Stomach (tissue), 9 donors: ENCODE results near the gene PRKCE. TPM values are rescaled to one million over a fixed set of nuclear protein-coding genes. Genes with fewer than 3 reads are reported as not detected.

ENCODE experiments used
- DNase-seq, 2 donors: peaks; one replicate each; pipeline versions ENCODE4 v3.0.0 to v3.0.0-alpha.2; 2013 to 2019
- H3K27ac ChIP-seq, 5 donors: fragments of 200-600 bp in 4 of 5; sonication (generic) in 4 of 5; one replicate each; pipeline ENCODE4 v1.5.1; 2013 to 2019; ENCODE audit warnings: mild to moderate bottlenecking in 1 of 5, moderate library complexity in 1 of 5
- H3K27me3 ChIP-seq, 3 donors: fragments of 200-600 bp; sonication (generic); one replicate each; pipeline ENCODE4 v1.5.1; 2017 to 2019; ENCODE audit warnings: mixed run types in 1 of 3
- H3K36me3 ChIP-seq, 4 donors: fragments of 200-600 bp; sonication (generic); 1 replicate in 3 of 4; 2 replicates in 1 of 4; pipeline ENCODE4 v1.5.1; 2016 to 2019
- H3K4me1 ChIP-seq, 4 donors: fragments of 200-600 bp; sonication (generic); one replicate each; pipeline ENCODE4 v1.5.1; 2016 to 2019
- H3K4me3 ChIP-seq, 4 donors: fragments of 200-600 bp; sonication (generic) in 3 of 4; one replicate each; pipeline ENCODE4 v1.5.1; 2016 to 2019; ENCODE audit warnings: mild to moderate bottlenecking in 1 of 4
- H3K9me3 ChIP-seq, 4 donors: fragments of 200-600 bp; sonication (generic); one replicate each; pipeline ENCODE4 v1.5.1; 2016 to 2019
- CTCF ChIP-seq, 7 experiments: fragments of 450-650 bp in 4 of 7; fragments of 200-600 bp in 3 of 7; sonication (generic) in 3 of 7; IDR thresholded peaks; one replicate each; pipeline ENCODE4 v1.5.1; 2016 to 2019; ENCODE audit warnings: antibody characterized with exemption in 7 of 7, control low read depth in 2 of 7, mild to moderate bottlenecking in 1 of 7
- EP300 ChIP-seq: sonication (generic); formaldehyde crosslinking; IDR thresholded peaks from one replicate; pipeline ENCODE4 v1.6.1; 2017; ENCODE audit warnings: antibody characterized with exemption
- POLR2A ChIP-seq, 4 donors: fragments of 450-650 bp; IDR thresholded peaks; one replicate each; pipeline ENCODE4 v1.6.1; 2016; ENCODE audit warnings: antibody characterized with exemption in 4 of 4, control low read depth in 2 of 4, mild to moderate bottlenecking in 1 of 4, moderate library complexity in 1 of 4
- POLR2AphosphoS5 ChIP-seq, 3 donors: sonication (generic); formaldehyde crosslinking; IDR thresholded peaks; one replicate each; pipeline ENCODE4 v1.6.1; 2016; ENCODE audit warnings: antibody characterized with exemption in 3 of 3
- WGBS, 5 donors: extraction: QIAGEN DNeasy Blood & Tissue Kit in 3 of 5; methylation state at CpG; one replicate each; pipeline versions ENCODE4 v1.1.5 to v1.1.7; 2013 to 2018; 5-methylcytosine and 5-hydroxymethylcytosine counted together
- intact Hi-C: fragments of 100-400 bp; cut with DNase I; formaldehyde crosslinking; loops from one replicate; pipeline ENCODE4 v1.15.1; 2023; ENCODE audit warnings: low total_unique reads
- polyA plus RNA-seq, 3 donors: library from polyadenylated mRNA; stranded (reverse); fragments of 200-250 nt; gene quantifications; one replicate each; pipeline ENCODE4 v1.2.3, GENCODE V29; 2013
- total RNA-seq, 5 donors: library from RNA; depleted of rRNA; stranded (reverse); fragments of >200 nt; gene quantifications; one replicate each; pipeline versions ENCODE4 v1.1.0 to v1.2.3, GENCODE V29; 2014 to 2016
- donor health status: healthy with polysubstance abuse.
- donor health status: Bipolar disorder and iron deficiency.
- donor health status: healthy.

The PRKCE gene
- total and polyA plus RNA-seq, 8 donors: 2.0 to 92.0 (median 10.0) TPM

- 25 to 49% (median 31%) methylated on average over 8 of the region's 8 CpGs for WGBS, 5 donors
- Histone ChIP-seq H3K9me3 (no peaks in the 10 kb centered on the region), H3K4me1 (peaks cover 23 to 45% (median 35%) of the 10 kb centered on the region in 4 donors), H3K36me3 (no peaks in the 10 kb centered on the region), H3K27me3 (no peaks in the 10 kb centered on the region), H3K4me3 (no peak overlapping the region), H3K27ac (peak overlapping the region; percentile 40 to 83 (median 66))
- intact Hi-C loops: no loop called here
- TF ChIP-seq POLR2AphosphoS5 (IDR thresholded peaks at IDR 0.05): peak in 2 of 3 donors; percentile 26 to 52
- no peak for TF ChIP-seq CTCF (IDR thresholded peaks at IDR 0.05)
- TF ChIP-seq POLR2A (IDR thresholded peaks at IDR 0.05): no peak
- DNase-seq: peak; percentile 46 to 50
These were observed 24.9 kb upstream of the PRKCE start for GRCh38 chr2:45626387-45627221.

GRCh38 chr2:45627911-45628310 lies 23.6 kb upstream of the PRKCE start:
- Histone ChIP-seq H3K9me3 (no peaks in the 10 kb centered on the region), H3K27me3 (no peaks in the 10 kb centered on the region), H3K27ac (peak overlapping the region in 1 of 5 donors; percentile 78), H3K4me1 (peaks cover 23 to 36% (median 28%) of the 10 kb centered on the region in 4 donors), H3K4me3 (no peak overlapping the region), H3K36me3 (no peaks in the 10 kb centered on the region)
- DNase-seq: no peak
- WGBS, 5 donors: 71 to 87% (median 79%) methylated on average over 1 of the region's 1 CpG
- intact Hi-C loops: no loop called here
- TF ChIP-seq POLR2AphosphoS5 (IDR thresholded peaks at IDR 0.05) (no peak), CTCF (IDR thresholded peaks at IDR 0.05) (no peak), EP300 (no peak), POLR2A (IDR thresholded peaks at IDR 0.05) (no peak)

- no peak overlapping the region for H3K27ac ChIP-seq
- no peaks in the 10 kb centered on the region for H3K9me3 ChIP-seq
- H3K36me3 ChIP-seq: no peaks in the 10 kb centered on the region
- 30 to 72% (median 57%) methylated on average over 1 of the region's 1 CpG for WGBS, 5 donors
- TF ChIP-seq POLR2A (IDR thresholded peaks at IDR 0.05): no peak
- no peak for TF ChIP-seq EP300
- TF ChIP-seq POLR2AphosphoS5 (IDR thresholded peaks at IDR 0.05): no peak
- TF ChIP-seq CTCF (IDR thresholded peaks at IDR 0.05): no peak
- H3K27me3 ChIP-seq: no peaks in the 10 kb centered on the region
- no peak for DNase-seq
- intact Hi-C loops: no loop called here
- H3K4me3 ChIP-seq: no peak overlapping the region
- peaks cover 23 to 28% (median 27%) of the 10 kb centered on the region in 4 donors for H3K4me1 ChIP-seq
These were observed 21.5 kb upstream of the PRKCE start for GRCh38 chr2:45629971-45630370.

- no peak for DNase-seq
- 91 to 95% (median 93%) methylated on average over 3 of the region's 3 CpGs for WGBS, 5 donors
- intact Hi-C loops: no loop called here
- H3K9me3 ChIP-seq: no peaks in the 10 kb centered on the region
- peaks cover 13 to 16% (median 15%) of the 10 kb centered on the region in 4 donors for H3K4me1 ChIP-seq
- no peak overlapping the region for H3K27ac ChIP-seq
- no peaks in the 10 kb centered on the region for H3K27me3 ChIP-seq
- H3K36me3 ChIP-seq: no peaks in the 10 kb centered on the region
- no peak overlapping the region for H3K4me3 ChIP-seq
- TF ChIP-seq POLR2A (IDR thresholded peaks at IDR 0.05) (no peak), EP300 (no peak), CTCF (IDR thresholded peaks at IDR 0.05) (no peak), POLR2AphosphoS5 (IDR thresholded peaks at IDR 0.05) (no peak)
These were observed 20.2 kb upstream of the PRKCE start for GRCh38 chr2:45631319-45631718.
